HG03108 (cell line): Measurements from ENCODE around the gene DPCD.
"Not testable (repeated sequence)": the region's sequence is repeated elsewhere in the genome, so short reads cannot be mapped to it uniquely, and the experiment has no call there.

Experiments
- ATAC-seq: cut with Tn5 transposase; IDR thresholded peaks from one replicate; pipeline ENCODE4 v1.9.1; 2021; ENCODE audit warnings: moderate library complexity; ENCODE audit not compliant: unreplicated experiment

The DPCD gene

DNA sequence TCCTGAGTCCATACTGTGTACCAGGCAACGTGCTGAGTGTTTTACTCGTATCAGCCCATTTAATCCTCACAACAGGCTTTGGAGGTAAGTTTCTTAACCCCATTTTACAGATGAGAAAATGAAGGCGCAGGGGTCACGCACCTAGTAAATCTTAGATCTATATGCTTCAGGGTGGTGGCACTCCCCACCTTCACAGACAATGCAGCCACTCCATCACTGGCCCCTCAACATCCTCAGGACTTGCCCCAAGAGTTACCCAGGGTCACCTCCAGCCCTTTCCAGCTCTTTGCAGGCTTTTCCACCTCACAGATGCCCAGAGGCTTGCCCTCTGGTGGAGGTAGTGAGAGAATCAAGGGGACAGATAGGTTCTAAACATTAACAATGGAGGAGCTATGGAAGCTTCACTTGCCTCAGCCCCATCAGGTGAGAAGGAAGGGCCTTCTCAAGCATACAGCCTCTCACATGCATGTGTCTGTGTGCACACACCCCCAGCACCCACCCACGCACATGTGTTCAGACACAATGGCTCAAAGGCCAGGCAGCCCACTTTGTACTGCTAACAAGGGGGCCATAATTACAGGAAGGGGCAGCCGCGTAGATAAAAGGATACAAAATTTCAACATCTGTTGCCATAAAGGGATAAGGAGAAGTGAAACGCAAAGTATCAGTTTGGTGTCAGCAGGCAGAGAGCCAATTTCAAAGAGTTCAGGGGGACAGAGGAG, 29.1 kb downstream of the DPCD start:
- no peak for ATAC-seq

DNA sequence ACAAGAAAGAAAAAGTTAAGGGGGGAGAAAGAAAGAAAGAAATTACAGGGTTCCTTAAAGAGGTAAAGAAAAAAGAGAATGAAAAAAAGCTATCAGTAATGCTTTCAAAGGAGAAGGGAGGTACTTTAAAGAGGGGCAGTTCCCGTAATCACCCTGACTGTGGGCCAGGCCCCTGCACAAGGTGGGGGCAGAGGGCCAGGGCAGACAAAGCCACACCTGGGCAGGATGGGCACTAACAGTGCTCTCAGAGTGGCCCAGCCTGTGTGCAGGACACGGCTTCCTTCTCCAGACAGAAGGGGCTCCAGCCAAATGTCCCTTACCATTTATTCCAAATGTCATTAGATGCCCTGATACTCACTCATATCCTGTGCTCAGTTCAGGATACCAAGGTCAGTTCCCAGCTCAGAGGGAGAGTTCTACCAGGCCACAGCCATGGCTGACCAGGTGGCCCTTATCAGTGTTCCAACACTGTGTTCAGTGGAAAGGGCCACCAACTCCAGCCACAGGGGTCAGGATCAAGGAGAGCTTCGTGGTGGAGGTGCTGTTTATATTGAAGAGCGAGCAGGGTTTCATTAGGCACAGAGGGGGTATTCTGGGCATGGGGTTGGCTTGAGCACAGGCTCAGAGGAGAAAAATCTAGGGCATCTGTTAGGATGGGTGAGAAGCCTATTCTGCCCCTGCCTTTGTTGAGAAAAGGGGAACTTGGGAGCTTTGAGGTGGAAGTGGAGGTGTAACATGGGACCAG, 29.9 kb downstream of the DPCD start:
- ATAC-seq, result no peak

DNA sequence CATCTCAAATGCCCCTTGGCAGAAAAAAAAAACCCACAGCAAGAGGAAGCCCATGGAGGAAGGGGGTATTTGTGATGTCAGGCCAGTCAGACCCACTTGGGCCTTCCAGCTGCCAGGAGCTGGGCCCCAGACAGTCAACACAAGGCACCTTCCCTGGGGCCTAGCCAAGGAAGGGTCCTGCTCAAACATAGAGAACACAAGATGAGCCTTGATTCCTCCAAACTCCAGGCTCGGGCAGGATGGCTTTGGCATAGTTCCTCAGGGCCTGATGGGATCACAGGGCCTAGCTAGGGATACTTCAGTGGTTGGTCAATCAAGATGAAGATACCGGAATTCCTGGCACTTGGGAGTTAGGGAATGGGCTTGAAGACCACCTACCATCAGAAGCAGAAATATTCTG, 30.8 kb downstream of the DPCD start:
- no peak for ATAC-seq

DNA sequence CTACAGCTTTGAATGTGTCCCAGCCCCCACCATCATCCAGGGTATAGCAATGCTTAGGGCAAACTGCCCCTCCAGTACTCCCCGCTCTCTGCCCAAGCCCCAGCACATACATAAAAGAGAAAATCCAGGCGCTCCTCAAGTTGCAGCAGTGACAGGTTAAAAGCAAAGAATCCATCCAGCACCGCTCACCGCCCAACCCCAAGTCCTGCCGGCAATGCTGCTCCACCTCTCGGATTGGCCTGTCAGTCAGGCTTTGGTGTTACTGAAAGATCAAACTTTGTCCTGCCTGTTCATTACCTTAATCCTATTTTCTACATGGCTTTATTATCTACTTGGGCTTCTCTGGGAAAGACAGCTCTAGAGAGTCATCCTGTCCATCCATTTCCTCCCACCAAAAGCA, 31.9 kb downstream of the DPCD start:
- ATAC-seq, result no peak

DNA sequence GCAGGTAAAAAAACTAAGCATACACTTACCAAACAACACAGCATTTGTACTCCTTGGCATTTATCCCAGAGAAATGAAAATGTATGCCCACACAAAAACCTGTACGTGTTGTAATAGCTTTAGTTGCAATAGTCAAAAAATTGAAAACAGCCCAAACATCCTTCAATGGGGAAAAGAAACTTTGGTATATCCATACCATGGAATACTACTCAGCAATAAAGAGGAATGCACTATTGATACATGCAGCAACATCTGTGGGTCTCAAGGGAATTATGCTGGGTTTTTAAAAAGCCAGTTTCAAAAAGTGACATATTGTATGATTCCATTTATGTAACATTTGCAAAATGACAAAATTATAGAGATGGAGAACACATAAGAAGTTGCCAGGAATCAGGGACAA, 35.4 kb downstream of the DPCD start:
- no peak for ATAC-seq

DNA sequence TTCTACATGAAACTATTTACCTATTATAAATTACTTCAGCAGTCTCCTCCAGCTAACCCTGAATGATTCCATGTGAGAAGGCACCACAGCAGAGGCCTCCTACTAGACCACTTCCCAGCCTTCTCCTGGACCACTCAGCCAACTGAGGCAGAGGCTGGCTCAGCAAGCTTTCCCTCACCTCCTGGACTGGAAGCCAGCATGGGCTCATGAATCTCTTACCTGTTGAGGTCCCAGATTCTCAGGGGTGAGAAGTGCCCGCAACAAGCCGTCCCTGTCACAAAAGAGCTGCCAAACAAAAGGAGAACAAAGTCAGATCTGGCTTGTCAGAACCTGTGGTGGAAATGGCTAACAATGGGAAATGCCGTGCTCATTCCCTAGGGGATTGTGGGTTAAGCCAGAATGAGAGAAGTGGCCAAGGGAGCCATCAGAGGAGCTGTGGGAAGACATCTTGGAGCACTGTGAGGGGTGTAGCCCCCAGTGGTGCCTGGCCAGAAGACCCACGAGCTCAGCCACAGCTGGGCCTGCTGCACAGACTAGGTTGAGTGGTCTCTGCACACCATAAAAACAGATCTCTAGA, 36.5 kb downstream of the DPCD start:
- ATAC-seq, result no peak

DNA sequence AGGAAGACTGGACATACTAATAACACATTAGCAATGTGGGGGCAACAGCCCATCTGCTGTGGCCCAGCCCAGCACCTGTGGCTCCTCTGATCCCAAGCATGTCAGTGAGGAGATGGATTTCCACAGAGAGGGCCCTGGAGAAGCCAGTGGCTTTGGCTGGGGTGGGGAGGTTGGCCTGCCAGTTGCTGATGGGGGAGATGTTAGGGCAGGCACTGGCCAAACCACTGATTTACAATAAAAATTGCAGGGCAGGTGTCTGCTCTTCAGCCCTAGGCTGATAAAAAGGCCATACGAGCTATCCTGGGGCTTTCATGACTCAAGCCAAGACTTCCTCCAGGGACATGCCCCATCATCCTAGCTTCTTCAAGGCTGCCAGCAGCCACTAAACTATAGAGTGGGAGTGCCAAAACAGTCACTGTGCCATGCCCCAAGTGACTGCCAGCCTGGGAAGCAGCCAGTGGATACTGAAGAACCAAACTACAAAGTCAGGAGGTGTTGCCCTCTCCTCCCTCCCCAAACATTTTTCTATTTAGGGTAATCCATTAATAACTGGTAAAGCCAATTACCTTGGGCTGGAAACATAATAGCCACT, 37.8 kb downstream of the DPCD start:
- ATAC-seq, result no peak

DNA sequence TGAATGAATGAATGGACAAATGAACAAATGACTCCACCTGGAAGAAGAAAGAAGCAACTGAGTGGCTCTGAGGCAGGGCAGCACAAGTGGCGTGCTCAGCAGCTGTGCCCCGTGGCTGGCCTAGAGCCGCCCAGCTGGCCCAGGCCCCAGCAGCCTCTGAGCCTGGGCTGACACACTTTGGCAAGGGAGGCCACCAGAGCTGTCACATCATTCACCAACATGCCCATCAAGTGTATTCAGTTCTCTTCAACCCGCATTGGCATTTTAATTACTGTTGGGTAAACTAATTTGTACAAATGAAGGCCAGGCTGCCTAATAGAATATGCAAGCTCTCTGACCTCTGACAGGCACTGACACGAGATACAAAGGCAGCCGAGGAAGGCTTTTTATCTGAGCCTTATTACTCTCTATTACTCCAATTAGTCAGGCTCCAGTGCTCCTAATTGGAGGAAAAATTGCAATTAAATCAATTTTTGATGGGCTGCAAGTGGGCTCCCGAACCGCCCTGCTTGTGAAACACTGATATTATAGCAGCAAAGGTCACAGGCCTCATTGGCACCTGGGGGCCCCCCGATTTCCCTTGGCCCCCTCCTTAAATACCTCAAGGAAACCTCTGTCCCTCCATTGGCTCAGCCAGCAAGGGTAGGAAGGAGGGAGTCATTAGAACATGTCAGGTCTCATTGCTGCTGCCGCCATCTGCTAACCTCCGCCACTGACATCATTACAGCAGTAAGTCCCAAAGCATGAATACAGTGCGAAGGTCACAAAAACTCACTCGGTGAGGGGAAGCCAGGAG, 41.9 kb downstream of the DPCD start:
- ATAC-seq, result no peak

DNA sequence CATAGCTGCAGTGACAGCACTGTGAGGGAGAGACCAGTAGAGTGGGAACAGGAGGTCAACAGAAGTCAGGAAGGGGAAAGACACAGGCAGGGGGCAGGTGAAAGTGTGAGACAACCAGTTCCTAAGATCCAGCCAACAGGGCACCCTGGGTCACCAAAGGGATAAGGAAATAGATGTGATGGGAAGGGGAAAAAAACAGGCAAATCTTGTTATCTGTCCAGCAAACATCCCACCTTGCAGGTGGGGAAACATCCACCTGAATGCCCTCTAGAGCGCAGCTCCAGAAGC, 42.5 kb downstream of the DPCD start:
- ATAC-seq, result no peak

DNA sequence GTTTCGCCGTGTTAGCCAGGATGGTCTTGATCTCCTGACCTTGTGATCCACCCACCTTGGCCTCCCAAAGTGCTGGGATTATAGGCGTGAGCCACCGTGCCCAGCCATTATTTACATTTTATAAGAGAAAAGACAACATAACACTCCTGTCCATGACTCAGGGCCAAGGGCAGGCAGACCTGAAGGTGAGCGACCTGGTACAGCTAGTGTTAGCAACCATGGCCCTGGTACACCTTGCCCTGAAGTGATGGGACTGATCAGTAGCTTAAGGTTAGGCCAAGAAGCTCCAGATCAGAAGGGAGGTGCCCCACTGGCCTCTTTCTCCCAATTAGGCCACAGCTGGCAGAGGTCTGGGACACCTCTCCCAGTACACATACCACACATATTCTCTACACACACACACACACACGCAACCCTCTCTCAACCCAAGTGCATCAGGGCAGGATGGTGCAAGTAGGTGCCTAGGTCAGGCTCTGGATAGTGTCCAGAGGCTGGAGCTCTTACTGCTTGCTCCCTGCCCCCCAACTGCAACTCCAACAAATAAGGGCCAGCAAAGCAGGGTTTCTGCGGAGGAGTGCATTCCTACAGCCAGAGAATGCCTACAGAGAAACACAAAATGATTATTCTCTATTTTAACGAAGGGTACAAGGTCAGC, 43.8 kb downstream of the DPCD start:
- ATAC-seq, result no peak

DNA sequence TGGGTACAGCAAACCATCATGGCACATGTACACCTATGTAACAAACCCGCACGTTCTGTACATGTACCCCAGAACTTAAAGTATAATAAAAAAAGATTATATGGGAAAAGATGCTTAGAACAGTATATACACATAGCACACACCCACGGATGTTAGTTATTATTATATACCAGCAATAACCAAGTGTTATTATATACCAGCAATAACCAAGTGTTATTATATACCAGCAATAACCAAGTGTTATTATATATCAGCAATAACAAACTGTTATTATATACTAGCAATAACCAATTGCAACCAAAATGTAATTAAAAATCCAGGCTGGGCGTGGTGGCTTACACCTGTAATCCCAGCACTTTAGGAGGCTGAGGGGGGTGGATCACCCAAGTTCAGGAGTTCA, 45.4 kb downstream of the DPCD start:
- ATAC-seq, result not testable (repeated sequence)

DNA sequence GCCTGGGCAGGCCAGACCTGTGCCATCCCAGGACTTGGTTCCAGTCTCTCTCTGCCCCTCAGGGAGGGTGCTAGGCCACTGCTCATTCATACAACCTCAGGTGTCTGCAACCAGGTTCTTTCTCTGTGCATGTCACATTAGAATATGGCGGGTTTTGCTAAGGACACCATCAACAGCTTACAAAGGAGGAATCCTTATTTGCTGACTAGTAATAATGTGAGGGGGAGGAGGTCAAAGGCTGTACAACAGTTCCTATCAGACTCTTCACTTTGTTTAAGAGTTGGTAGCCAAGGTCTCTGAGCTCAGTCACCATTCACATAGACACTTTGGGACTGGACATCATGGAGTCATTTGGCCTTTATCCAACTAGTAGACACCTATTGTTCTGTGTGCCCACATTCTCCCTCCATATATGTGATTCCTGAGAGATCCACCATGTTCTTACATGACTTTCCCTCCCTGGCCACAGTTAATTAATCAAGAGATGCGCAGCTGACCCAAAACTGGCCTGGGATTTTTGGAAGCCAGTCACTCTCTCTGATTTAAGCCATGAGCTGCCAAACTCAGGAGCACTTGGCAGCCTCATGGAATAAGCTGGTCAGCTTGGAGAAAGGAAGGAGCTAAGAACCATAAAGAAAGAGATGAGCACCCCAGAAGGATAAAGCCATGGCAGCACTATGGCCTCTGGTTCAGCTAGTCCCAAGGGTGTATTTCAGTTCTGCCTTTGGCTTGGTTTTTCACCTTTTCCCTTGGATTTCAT, 51.2 kb downstream of the DPCD start:
- ATAC-seq, result no peak

DNA sequence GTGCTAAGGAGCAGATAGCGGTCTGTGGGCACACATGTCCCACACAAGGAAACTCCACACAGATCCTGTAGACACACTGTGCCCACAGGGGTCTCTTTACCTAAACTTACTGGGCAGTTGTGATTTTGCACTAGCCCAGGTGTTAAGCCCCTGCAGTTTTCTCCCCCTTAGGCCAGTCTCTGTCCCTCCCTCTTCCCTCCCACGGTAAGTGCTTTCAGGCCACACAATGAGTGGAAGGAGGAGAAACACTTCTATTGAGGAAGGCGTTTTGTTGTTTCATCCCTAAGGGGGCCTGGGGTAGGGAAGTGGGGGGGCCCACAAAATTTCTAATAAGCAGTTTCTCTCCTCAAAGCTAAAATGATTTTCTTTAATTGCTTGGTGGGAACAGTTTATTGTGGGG, 55.4 kb downstream of the DPCD start:
- ATAC-seq, result no peak

DNA sequence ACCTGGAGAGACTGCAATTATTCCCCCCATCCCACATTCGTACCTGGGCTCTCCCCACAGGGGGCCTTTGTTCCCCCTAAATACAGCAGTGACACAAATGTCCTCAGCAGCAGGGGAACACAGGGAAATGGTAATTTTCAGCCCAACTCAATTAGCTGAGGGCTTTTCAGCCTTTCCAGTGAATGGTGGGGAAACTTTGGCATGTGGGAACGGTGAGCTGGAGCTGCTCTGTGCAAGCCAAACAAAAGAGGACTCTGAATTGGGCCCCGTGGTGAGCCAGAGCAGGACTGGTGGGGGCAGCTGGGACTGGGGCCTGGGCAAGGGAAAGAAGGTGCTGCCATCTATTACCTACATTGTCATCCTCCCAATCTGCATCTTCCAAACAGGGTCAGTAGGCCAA, 55.9 kb downstream of the DPCD start:
- ATAC-seq, result no peak

DNA sequence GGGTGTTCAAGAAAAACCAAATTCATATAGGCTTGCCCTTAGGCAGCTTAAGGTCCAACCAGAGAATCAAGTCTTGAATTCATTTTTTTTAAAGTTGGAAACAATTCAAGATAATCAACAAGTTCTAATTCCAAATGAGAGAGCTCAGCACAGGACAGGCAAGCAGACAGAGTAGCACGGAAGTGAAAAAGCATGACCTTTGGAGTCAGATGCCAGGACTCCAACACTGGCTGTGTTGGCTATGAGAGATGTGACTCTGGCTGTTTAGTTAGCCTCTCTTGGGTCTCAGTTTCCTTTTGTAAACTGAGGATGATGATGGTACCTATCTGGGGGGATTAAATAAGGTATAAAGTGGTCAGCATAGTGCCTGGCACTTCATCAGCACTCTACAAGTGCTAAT, 57.5 kb downstream of the DPCD start:
- ATAC-seq, result no peak

DNA sequence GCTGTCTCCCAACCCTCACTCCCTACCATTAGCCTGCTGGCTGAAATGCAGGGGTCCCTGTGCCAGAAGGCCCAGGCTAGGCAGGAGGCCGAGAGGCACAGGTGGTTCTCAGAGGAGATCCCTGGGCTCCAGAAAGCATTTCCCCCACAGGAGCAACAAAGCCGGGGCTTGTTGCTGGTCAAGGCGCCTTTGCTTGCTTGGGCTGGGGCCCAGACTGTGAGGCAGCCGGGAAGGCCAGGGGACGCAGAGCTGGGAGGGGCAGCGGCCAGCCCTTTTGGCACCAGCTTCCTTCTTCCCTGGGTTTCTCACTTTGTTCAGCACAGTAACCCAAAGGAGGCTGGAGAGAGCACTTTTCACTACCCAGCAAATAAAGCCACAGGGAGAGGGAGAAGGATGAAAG, 58.2 kb downstream of the DPCD start:
- ATAC-seq, result no peak

DNA sequence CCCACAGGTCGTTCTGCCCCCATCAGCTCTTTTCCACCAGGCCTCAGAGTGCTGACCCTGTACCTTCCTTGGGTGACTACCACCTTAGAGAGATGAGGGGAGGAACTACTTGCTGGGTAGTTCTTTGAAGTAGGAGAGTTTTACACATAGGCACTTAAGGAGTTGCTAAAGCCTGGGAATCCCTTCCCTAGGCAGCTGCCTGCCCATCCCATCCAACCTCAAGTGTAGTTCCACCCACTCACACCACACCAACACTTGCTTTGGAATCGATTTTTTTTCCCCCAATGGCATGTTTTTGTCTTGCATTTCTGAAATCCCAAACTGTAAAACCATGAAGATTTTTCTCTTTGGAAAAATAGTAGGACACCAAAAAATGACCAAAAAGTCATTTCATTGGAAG, 59.1 kb downstream of the DPCD start:
- ATAC-seq, result no peak

DNA sequence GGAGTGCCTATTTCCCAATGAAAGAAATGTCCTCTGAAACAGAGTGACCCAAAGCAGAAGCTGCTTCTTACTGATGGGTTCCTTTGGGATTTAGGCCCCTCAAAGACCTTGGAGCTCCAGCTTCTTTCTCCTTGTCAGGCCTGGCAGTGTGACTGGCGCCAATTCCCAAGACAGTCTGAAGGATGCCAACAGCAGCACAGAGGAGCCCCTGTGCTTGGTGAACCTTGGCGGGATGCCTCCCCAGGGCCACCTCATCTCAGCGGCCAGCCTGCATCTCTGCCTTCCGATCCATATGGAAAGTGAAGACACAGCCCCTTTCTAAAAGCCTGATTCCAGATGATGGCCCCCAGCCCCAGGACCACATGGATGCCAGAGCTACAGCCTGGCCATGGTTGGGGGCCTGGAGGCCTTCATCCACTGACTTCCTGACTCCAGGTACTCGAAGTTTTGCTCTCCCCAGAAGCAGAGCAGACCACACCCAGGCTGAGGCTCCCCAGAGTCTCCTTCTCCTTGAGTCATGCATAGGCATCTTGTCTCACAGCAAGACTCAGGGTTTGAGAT, 61.5 kb downstream of the DPCD start:
- no peak for ATAC-seq

DNA sequence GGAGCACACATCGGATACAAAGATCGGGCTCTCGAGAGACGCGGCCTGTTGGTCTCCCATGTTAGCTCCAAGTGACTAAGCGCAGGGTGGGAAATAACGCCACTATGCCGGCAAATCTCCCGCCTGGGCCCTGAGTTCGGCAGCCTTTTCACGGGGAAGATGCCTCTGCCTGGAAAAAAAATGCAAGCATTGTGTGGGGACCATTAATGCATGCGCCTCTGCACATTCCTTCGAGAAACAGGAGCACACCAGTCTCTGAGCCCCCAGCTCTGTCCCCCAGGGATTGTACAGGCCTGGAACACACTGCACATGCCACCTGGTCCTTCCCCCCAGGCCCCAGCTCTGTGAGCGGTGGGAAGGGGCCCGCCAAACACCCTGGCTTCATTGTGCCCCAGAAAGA, 62.7 kb downstream of the DPCD start:
- no peak for ATAC-seq

DNA sequence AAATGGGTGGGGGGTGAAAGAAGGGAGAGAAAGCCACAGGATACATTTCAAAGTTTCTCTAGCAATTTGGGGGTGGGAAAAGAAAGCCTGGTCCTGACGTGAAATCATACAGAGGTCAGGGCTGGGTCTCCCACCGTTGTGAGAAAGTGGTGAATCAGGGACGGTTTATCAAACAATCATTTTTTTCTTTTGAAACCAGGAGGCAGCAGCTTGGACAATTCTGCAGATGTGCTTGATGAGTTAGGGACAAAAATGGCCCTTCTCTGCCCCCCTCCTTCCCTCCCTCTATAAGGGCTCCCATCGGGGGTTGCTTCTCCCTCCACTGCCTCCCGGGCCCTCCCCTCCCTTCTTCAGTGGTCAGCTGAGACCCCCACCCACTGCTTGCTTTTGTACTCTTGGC, 63.2 kb downstream of the DPCD start:
- no peak for ATAC-seq
